Activated naive CD4-positive, alpha-beta T cell treated with anti-CD3 and anti-CD28 coated beads, Interleukin-2, amount 10 ng/mL, durations not matched to agents 7 days and 5 days (primary cell): ENCODE data around the gene WASF2.
"Not testable (repeated sequence)": the region's sequence is repeated elsewhere in the genome, so short reads cannot be mapped to it uniquely, and the experiment has no call there.

Experiments
- CTCF ChIA-PET: fragments of 350-600 bp; sonication (Branson Sonifier 250); formaldehyde crosslinking; loops from one replicate; lab custom pipeline; 2021; ENCODE audit warnings: antibody characterized with exemption; lab: Charles Lee
- DNase-seq: peaks from one replicate; pipeline ENCODE4 v3.0.0-alpha.2; 2020
- H3K27ac Mint-ChIP-seq: one replicate; pipeline ENCODE4 v1.8.0; 2021; ENCODE audit warnings: mild to moderate bottlenecking, moderate library complexity, mixed read lengths
- H3K27me3 Mint-ChIP-seq: one replicate; pipeline ENCODE4 v1.8.0; 2021; ENCODE audit warnings: mild to moderate bottlenecking, mixed read lengths
- H3K36me3 Mint-ChIP-seq: one replicate; pipeline ENCODE4 v1.8.0; 2021; ENCODE audit warnings: mixed read lengths
- H3K4me1 Mint-ChIP-seq: one replicate; pipeline ENCODE4 v1.8.0; 2021; ENCODE audit warnings: mixed read lengths
- H3K4me3 Mint-ChIP-seq: one replicate; pipeline ENCODE4 v1.8.0; 2021; ENCODE audit warnings: mild to moderate bottlenecking, moderate library complexity, mixed read lengths
- H3K9me3 Mint-ChIP-seq: one replicate; pipeline ENCODE4 v1.8.0; 2021; ENCODE audit warnings: mixed read lengths

Gene WASF2

GRCh38 chr1:27445177-27445936 is 44.6 kb downstream of the WASF2 start:
- peaks cover 31% of the 10 kb centered on the region for H3K4me1 Mint-ChIP-seq
- no peak overlapping the region for H3K27ac Mint-ChIP-seq
- peaks cover 30% of the 10 kb centered on the region for H3K36me3 Mint-ChIP-seq
- H3K4me3 Mint-ChIP-seq, result no peak overlapping the region
- no peaks in the 10 kb centered on the region for H3K9me3 Mint-ChIP-seq
- no peak for DNase-seq
- no peaks in the 10 kb centered on the region for H3K27me3 Mint-ChIP-seq
- CTCF ChIA-PET, result interaction anchor here (1.0 kb wide), 2 partner anchors 11 to 78 kb away, joined by 3 to 5 read pairs; no protein-coding TSS in a partner anchor

DNA sequence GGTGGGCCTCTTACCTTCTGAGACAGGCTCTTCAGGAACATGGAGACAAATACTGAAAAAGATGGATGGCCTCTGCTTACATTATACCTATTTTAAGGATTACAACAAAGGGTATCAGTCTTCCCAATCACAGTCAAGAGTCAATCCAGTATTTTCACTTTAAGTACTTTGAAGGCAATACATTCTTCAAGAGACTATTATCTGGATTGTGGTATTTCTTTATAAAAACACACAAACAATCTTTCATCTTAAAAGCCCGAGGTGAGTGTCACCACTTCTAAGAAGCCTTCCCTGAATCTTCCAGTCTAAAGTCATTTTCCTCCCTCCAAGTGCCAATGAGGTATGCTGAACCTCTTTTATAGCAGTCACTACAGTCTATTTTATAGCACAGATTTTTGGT is 45.3 kb downstream of the WASF2 start:
- peak overlapping the region; percentile 11 for H3K27ac Mint-ChIP-seq
- no peak for DNase-seq
- H3K36me3 Mint-ChIP-seq, result peaks cover 30% of the 10 kb centered on the region
- H3K27me3 Mint-ChIP-seq, result no peaks in the 10 kb centered on the region
- no peak overlapping the region for H3K4me3 Mint-ChIP-seq
- H3K4me1 Mint-ChIP-seq, result peaks cover 33% of the 10 kb centered on the region
- CTCF ChIA-PET, result interaction anchor here (0.8 to 1.2 kb wide), 2 partner anchors 17 to 28 kb away, joined by 3 to 4 read pairs; no protein-coding TSS in a partner anchor
- no peaks in the 10 kb centered on the region for H3K9me3 Mint-ChIP-seq

GRCh38 chr1:27439150-27439549 is 50.8 kb downstream of the WASF2 start:
- peaks cover 42% of the 10 kb centered on the region for H3K36me3 Mint-ChIP-seq
- no peak for DNase-seq
- CTCF ChIA-PET, result interaction anchor here (0.9 to 1.5 kb wide), 2 partner anchors 9 to 85 kb away, joined by 3 to 5 read pairs; no protein-coding TSS in a partner anchor
- H3K4me3 Mint-ChIP-seq, result no peak overlapping the region
- H3K9me3 Mint-ChIP-seq, result no peaks in the 10 kb centered on the region
- peaks cover 54% of the 10 kb centered on the region for H3K4me1 Mint-ChIP-seq
- no peaks in the 10 kb centered on the region for H3K27me3 Mint-ChIP-seq
- H3K27ac Mint-ChIP-seq, result peak overlapping the region; percentile 67

GRCh38 chr1:27438621-27439061 is 51.3 kb downstream of the WASF2 start:
- peak overlapping the region; percentile 12 for H3K27ac Mint-ChIP-seq
- H3K27me3 Mint-ChIP-seq, result no peaks in the 10 kb centered on the region
- DNase-seq, result no peak
- H3K36me3 Mint-ChIP-seq, result peaks cover 42% of the 10 kb centered on the region
- H3K9me3 Mint-ChIP-seq, result no peaks in the 10 kb centered on the region
- CTCF ChIA-PET, result interaction anchor here (0.8 to 1.5 kb wide), 4 partner anchors 8 to 154 kb away, joined by 3 to 5 read pairs (median 4); no protein-coding TSS in a partner anchor
- H3K4me3 Mint-ChIP-seq, result no peak overlapping the region
- H3K4me1 Mint-ChIP-seq, result peaks cover 55% of the 10 kb centered on the region

GRCh38 chr1:27436204-27437159 is 53.5 kb downstream of the WASF2 start:
- peak overlapping the region; percentile 65 for H3K4me3 Mint-ChIP-seq
- H3K36me3 Mint-ChIP-seq, result peaks cover 45% of the 10 kb centered on the region
- H3K27me3 Mint-ChIP-seq, result no peaks in the 10 kb centered on the region
- H3K27ac Mint-ChIP-seq, result peak overlapping the region; percentile 88
- CTCF ChIA-PET, result interaction anchor here (0.7 to 1.8 kb wide), 4 partner anchors 19 to 169 kb away, joined by 3 to 4 read pairs (median 4); no protein-coding TSS in a partner anchor
- H3K9me3 Mint-ChIP-seq, result no peaks in the 10 kb centered on the region
- peaks cover 71% of the 10 kb centered on the region for H3K4me1 Mint-ChIP-seq
- no peak for DNase-seq

- H3K27ac Mint-ChIP-seq, result peak overlapping the region; percentile 88
- H3K4me1 Mint-ChIP-seq, result peaks cover 79% of the 10 kb centered on the region
- no peaks in the 10 kb centered on the region for H3K9me3 Mint-ChIP-seq
- H3K36me3 Mint-ChIP-seq, result peaks cover 45% of the 10 kb centered on the region
- peak overlapping the region; percentile 65 for H3K4me3 Mint-ChIP-seq
- H3K27me3 Mint-ChIP-seq, result no peaks in the 10 kb centered on the region
- no peak for DNase-seq
- CTCF ChIA-PET, result interaction anchor here (0.7 to 1.8 kb wide), 4 partner anchors 20 to 170 kb away, joined by 3 to 4 read pairs (median 4); no protein-coding TSS in a partner anchor
These were observed 54.3 kb downstream of the WASF2 start for GRCh38 chr1:27435566-27436203.

DNA sequence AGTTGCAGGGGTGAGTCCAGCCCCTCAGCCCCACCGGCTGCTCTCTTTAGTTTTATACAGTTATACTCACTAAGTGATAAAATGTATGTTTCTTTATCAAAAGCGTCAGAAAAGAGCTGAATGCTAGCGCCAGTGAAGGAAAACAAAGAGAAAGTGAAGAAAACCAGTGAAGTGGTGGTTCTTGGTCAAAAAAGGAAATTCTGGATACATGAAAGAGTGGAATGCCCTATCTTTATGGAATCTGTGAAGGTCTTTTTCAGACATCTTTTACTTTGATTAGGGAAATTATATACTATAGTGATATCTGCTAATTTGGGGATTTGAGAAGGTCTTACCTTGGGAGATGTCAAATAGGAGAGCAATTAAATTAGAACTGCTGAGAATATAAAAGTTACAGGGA is 56.3 kb downstream of the WASF2 start:
- peaks cover 87% of the 10 kb centered on the region for H3K4me1 Mint-ChIP-seq
- H3K27ac Mint-ChIP-seq, result no peak overlapping the region
- no peaks in the 10 kb centered on the region for H3K9me3 Mint-ChIP-seq
- no peak for DNase-seq
- CTCF ChIA-PET, result no interaction called here
- H3K4me3 Mint-ChIP-seq, result no peak overlapping the region
- H3K27me3 Mint-ChIP-seq, result no peaks in the 10 kb centered on the region
- peaks cover 33% of the 10 kb centered on the region for H3K36me3 Mint-ChIP-seq

DNA sequence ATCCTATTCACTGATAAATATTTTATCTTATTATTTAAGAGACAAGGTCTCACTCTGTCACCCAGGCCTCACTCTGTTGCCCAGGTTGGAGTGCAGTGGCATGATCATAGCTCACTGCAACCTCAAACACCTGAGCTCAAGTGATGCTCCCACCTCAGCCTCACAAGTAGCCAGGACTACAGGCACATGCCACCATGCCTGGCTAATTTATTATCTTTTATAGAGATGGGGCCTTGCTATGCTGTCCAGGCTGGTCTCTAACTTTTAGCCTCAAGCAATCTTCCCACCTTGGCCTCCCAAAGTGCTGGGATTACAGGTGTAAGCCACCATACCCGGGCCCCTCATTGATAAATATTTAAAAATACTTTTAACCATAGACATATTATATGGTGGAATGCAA is 57.2 kb downstream of the WASF2 start:
- DNase-seq, H3K27ac Mint-ChIP-seq, CTCF ChIA-PET, H3K4me3 Mint-ChIP-seq, H3K9me3 Mint-ChIP-seq, H3K27me3 Mint-ChIP-seq: not testable (repeated sequence)
- Mint-ChIP-seq H3K4me1 (peaks cover 87% of the 10 kb centered on the region), H3K36me3 (peaks cover 33% of the 10 kb centered on the region)

DNA sequence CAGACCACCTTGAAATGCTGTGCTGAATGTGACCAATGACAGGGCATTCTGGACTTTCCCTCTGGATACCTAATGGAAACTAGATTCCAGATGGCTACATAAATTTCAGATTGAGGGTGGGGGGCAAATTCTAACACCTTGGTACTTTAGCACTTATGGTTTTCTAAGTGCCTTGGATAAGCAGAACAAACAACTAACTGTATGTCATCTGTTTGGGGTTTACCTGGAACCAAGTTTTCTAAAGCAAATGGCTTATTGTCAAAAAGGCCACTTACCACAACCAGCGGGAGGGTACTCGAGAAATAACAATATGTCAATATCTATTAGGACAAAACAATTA is 58.4 kb downstream of the WASF2 start:
- Mint-ChIP-seq H3K36me3 (peaks cover 38% of the 10 kb centered on the region), H3K4me3 (no peak overlapping the region), H3K27me3 (no peaks in the 10 kb centered on the region), H3K27ac (peak overlapping the region; percentile 86), H3K9me3 (no peaks in the 10 kb centered on the region), H3K4me1 (peaks cover 84% of the 10 kb centered on the region)
- CTCF ChIA-PET, result interaction anchor here (1.1 to 2.3 kb wide), 5 partner anchors 13 to 386 kb away, joined by 3 to 13 read pairs (median 3); no protein-coding TSS in a partner anchor
- DNase-seq, result no peak

DNA sequence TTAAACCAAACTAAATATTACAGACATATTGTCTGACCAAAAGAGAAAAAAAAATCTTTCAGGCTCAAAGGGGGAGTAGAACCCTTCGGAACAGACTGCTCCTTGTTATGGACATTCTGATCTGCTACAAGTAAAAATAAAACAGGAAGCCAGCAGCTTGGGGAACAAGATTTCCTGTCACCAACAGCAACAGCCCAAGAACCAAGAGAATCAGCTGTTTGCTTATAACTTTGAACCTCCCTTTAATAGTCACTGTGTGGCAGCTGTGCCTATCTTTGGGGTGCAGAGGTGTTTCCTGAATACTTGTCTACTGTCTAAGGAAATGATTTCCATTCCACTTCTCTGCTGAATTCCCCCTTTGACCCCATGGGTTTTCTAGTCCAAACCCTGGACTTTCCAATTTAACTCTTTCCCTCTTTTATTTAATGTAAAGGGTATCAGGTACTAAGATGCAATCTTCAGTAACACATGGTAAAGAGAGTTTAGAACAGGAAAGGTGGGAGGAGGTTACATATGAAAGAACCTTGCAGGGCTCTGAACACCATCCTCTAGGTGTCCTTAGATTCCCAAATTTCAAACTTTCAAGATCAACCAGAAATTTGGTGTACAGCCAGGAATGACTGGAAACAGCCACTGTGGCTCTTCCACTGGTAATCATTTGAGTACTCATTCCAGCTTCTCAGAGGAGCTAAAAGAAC is 58.9 kb downstream of the WASF2 start:
- Mint-ChIP-seq H3K9me3 (no peaks in the 10 kb centered on the region), H3K27ac (peak overlapping the region; percentile 86), H3K4me1 (peaks cover 79% of the 10 kb centered on the region), H3K27me3 (no peaks in the 10 kb centered on the region), H3K4me3 (peak overlapping the region; percentile 60), H3K36me3 (peaks cover 37% of the 10 kb centered on the region)
- CTCF ChIA-PET, result interaction anchor here (0.6 to 2.3 kb wide), 13 partner anchors 8 to 730 kb away, joined by 3 to 13 read pairs (median 3); no protein-coding TSS in a partner anchor
- peak; percentile 51 for DNase-seq

DNA sequence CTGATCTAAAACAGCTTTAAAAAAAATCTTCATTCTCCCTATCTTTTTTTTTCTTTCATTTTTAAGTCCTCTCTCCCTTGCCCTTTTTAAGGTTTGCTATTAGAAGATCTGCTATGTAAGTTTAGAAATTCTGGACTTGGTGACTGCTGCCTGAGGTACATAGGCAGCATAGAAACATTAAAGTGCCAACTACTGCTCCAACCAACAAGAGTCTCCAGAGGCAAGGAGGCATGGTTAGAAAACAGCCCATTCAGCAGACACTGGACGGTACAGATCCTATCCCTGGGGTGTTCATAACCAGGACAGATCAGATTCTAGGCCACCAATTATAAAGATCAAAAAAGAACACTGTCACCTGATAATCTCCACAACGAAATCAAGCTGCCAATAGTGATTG is 60.9 kb downstream of the WASF2 start:
- peaks cover 71% of the 10 kb centered on the region for H3K4me1 Mint-ChIP-seq
- H3K4me3 Mint-ChIP-seq, result peak overlapping the region; percentile 59
- CTCF ChIA-PET, result interaction anchor here (0.9 to 2.3 kb wide), 6 partner anchors 9 to 178 kb away, joined by 3 to 13 read pairs (median 5); no protein-coding TSS in a partner anchor
- no peaks in the 10 kb centered on the region for H3K27me3 Mint-ChIP-seq
- H3K36me3 Mint-ChIP-seq, result peaks cover 37% of the 10 kb centered on the region
- no peaks in the 10 kb centered on the region for H3K9me3 Mint-ChIP-seq
- H3K27ac Mint-ChIP-seq, result peak overlapping the region; percentile 50
- DNase-seq, result no peak

- peak overlapping the region; percentile 50 for H3K27ac Mint-ChIP-seq
- H3K9me3 Mint-ChIP-seq, result no peaks in the 10 kb centered on the region
- H3K27me3 Mint-ChIP-seq, result no peaks in the 10 kb centered on the region
- CTCF ChIA-PET, result interaction anchor here (0.9 to 2.3 kb wide), 7 partner anchors 10 to 241 kb away, joined by 3 to 5 read pairs (median 3); no protein-coding TSS in a partner anchor
- H3K4me3 Mint-ChIP-seq, result peak overlapping the region; percentile 59
- H3K36me3 Mint-ChIP-seq, result peaks cover 34% of the 10 kb centered on the region
- H3K4me1 Mint-ChIP-seq, result peaks cover 70% of the 10 kb centered on the region
- DNase-seq, result peak; percentile 30
These were observed 61.5 kb downstream of the WASF2 start for GRCh38 chr1:27428316-27429028.
